ENCODE results near the gene RPL4.
"Not testable (repeated sequence)": the region's sequence is repeated elsewhere in the genome, so short reads cannot be mapped to it uniquely, and the experiment has no call there.

The RPL4 gene

DNA sequence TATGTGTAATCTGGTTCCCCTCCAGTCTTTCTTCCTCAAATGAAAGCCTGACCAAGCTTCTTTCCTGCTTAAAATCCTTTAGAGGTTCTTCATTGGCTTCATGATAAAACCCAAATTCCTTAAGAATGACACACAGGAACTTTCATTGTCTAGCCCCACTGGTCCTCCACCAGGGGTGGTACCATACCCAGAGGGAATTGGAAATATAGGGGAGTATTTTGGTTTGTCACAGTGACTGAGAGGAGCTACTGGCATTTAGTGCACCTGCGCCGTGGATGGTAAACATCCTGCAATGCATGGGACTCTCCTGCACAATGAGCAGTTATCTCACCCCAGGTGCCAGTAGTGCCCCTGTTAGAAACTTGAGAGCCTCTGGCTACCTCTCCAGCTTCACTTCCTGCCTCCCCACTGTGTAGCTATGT lies 11.3 kb upstream of the RPL4 start:
- Histone ChIP-seq H3K4me1 (no peaks in the 10 kb centered on the region), H3K9me3 (no peaks in the 10 kb centered on the region), H3K27me3 (no peaks in the 10 kb centered on the region), H3K36me3 (peaks cover 37% of the 10 kb centered on the region), H3K4me3 (ENCODE audit: low read depth, low read length) (no peak overlapping the region)
- TF ChIP-seq, protein P1, sequence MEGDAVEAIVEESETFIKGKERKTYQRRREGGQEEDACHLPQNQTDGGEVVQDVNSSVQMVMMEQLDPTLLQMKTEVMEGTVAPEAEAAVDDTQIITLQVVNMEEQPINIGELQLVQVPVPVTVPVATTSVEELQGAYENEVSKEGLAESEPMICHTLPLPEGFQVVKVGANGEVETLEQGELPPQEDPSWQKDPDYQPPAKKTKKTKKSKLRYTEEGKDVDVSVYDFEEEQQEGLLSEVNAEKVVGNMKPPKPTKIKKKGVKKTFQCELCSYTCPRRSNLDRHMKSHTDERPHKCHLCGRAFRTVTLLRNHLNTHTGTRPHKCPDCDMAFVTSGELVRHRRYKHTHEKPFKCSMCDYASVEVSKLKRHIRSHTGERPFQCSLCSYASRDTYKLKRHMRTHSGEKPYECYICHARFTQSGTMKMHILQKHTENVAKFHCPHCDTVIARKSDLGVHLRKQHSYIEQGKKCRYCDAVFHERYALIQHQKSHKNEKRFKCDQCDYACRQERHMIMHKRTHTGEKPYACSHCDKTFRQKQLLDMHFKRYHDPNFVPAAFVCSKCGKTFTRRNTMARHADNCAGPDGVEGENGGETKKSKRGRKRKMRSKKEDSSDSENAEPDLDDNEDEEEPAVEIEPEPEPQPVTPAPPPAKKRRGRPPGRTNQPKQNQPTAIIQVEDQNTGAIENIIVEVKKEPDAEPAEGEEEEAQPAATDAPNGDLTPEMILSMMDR (IDR thresholded peaks at IDR 0.05; ENCODE audit: low read depth, low read length): no peak
- DNase-seq: no peak

DNA sequence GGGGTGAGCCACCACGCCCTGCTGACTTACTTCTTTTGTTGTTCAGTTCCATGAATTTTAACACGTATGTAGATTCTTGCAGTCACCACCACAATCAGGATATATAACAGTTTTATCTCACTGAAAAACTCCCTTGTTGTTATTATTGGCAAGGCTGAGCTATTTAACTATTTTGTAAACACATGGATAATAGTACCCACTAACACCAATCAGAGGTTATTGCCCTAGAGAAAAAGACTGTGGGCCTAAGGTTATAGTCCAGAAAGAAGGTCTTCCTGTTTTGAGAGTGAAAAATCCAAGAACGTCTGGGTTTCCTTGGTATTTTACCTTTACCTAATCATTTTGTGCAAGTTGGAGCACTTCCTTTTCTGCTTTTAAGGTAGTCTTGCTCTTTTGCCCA lies 9.9 kb upstream of the RPL4 start:
- H3K27me3 ChIP-seq: no peaks in the 10 kb centered on the region
- TF ChIP-seq, protein P1 (IDR thresholded peaks at IDR 0.05; ENCODE audit: low read depth, low read length): no peak
- H3K4me3 ChIP-seq (ENCODE audit: low read depth, low read length): no peak overlapping the region
- no peaks in the 10 kb centered on the region for H3K9me3 ChIP-seq
- DNase-seq: no peak
- no peaks in the 10 kb centered on the region for H3K4me1 ChIP-seq
- H3K36me3 ChIP-seq: peaks cover 35% of the 10 kb centered on the region

DNA sequence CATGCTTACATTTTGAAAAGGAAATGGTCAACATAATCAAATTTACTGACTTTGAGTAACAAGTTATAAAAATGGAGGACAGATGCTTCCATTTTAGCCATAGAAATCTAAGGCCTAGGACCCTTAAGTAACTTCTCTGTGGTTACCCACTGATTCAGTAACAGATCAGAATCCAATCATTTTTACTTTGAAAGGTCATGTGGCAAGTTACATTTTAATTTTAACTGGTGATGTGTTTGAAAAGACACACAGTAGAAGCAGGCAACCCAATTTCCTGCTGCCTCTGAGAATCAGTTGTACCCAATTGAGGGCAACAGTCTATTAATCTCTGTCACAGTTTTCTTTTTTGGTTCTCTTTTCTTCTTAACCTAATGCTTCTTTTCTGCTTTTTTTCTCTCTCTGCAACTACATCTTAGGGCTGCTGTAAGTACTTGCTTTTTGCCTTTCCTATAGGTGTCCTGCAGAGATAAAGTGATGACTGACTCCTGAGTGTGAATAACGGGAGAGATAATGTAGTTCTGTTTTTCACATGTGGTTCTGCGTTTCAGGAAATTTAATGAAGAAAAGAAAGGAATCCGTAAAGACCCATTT lies 3.7 kb upstream of the RPL4 start:
- Histone ChIP-seq H3K27me3 (no peaks in the 10 kb centered on the region), H3K4me3 (ENCODE audit: low read depth, low read length) (no peak overlapping the region), H3K9me3 (no peaks in the 10 kb centered on the region), H3K4me1 (no peaks in the 10 kb centered on the region), H3K36me3 (peaks cover 25% of the 10 kb centered on the region)
- TF ChIP-seq, protein P1 (IDR thresholded peaks at IDR 0.05; ENCODE audit: low read depth, low read length): no peak
- DNase-seq: no peak

DNA sequence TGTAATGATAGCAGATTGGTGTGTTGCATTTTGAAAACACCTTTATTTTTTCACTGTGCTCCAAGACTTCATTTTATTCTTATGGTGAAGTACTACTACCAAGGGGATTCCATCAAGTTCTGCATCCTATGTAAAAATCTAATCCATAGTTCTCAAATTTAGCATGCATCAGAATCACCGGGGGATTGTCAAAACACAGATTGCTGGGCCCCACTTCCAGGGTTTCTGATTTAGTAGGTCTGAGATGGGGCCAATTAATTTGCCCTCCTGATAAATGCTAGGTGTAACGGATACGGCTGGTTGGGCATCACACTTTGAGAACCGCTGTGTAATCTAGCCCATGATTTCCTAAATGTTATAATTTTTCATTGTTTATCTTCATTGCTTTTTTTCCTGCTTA lies 1.2 kb upstream of the RPL4 start:
- no peaks in the 10 kb centered on the region for H3K4me1 ChIP-seq
- H3K4me3 ChIP-seq (ENCODE audit: low read depth, low read length): peak overlapping the region; percentile 86
- TF ChIP-seq, protein P1 (IDR thresholded peaks at IDR 0.05; ENCODE audit: low read depth, low read length): no peak
- peaks cover 47% of the 10 kb centered on the region for H3K36me3 ChIP-seq
- no peaks in the 10 kb centered on the region for H3K9me3 ChIP-seq
- no peak for DNase-seq
- H3K27me3 ChIP-seq: no peaks in the 10 kb centered on the region

DNA sequence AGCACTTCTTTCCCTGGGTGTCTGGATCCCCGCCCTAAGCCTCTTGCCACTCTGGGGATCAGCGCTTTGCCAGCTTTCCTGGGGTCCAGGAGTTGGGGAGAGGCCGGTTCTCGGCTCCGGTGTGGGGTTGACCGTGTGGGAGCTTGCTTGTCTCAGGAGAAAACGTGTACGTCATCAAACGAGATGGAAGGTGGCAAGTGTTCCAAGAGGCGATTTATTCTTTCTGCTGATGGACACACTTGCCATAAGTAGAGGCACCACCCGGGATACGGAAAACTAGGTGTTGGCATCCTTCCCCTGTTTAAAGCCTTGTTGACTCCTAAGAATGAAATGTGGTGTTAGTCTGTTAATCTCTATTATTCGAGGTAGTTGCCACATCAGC lies 766 bp upstream of the RPL4 start:
- no peak for DNase-seq
- H3K27me3 ChIP-seq: no peaks in the 10 kb centered on the region
- H3K4me3 ChIP-seq (ENCODE audit: low read depth, low read length): peak overlapping the region; percentile 86
- H3K36me3 ChIP-seq: peaks cover 47% of the 10 kb centered on the region
- TF ChIP-seq, protein P1 (IDR thresholded peaks at IDR 0.05; ENCODE audit: low read depth, low read length): no peak
- H3K4me1 ChIP-seq: no peaks in the 10 kb centered on the region
- no peaks in the 10 kb centered on the region for H3K9me3 ChIP-seq

DNA sequence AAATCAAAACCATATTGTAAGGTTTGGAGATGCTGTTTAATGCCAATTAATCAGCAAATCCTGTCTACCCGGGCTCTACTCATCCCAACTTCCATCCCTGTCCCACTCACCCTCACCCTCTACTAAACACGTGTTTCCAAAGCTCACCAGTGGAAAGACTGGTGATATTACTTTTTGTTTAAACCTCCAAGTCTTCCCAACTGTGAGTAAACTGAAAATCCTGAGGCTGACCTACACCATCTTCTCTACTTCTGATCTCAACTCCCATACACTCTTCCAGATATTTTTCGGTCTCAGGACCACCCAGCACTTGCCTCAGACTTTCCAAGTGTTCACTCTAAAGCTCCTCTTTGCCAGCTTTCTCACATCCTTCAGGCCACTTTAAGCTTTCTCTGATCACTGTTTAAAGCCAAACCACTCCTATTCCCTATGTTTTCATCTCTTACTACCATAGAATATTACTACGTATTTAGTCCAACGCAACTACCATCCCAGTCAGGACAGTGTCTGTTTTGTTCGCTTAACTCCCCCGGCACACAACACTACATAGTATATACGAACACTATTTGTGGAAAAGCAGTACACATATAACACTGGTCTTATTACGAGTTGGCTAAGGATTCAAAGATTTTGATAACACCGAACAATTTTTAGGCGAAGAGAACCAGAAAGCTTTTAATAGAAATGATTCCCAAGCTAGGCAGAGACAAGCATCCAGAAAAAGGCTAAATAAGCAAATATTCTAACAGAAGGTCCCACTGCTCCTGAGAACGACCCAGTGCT lies 684 bp downstream of the RPL4 start:
- TF ChIP-seq, protein P1 (IDR thresholded peaks at IDR 0.05; ENCODE audit: low read depth, low read length): no peak
- no peaks in the 10 kb centered on the region for H3K27me3 ChIP-seq
- H3K9me3 ChIP-seq: no peaks in the 10 kb centered on the region
- H3K4me1 ChIP-seq: no peaks in the 10 kb centered on the region
- H3K4me3 ChIP-seq (ENCODE audit: low read depth, low read length): peak overlapping the region; percentile 86
- peaks cover 55% of the 10 kb centered on the region for H3K36me3 ChIP-seq
- DNase-seq: no peak

DNA sequence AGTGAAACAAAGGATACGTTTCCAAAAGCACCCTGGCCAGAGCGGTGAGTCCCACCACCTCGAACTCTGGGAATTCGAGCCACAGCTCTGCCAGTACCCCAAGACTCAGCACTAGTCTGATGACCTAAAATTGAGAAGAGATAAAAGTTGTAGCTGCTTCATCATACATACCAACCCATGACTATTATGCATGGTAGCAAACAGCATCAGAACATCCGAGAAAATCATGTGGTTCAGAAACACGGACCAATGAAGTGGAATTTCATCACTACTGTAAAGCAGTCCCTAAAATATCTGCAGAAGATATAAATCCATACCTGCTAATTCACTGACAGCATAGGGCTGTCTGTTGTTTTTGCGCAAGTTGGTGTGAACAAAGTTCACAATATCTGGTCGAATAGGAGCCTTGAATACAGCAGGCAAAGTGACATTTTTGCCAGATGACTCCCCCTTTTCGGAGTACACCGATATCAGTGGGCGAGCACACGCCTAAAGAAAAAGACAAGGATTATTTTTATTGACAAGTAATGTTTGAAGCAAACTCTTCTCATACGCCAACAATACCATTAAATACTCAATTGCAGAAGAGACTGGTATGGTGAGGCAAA lies 1.5 kb downstream of the RPL4 start:
- not testable (repeated sequence) for H3K27me3 ChIP-seq, DNase-seq, H3K4me1 ChIP-seq, H3K9me3 ChIP-seq
- peak overlapping the region; percentile 86 for H3K4me3 ChIP-seq (ENCODE audit: low read depth, low read length)
- peaks cover 60% of the 10 kb centered on the region for H3K36me3 ChIP-seq
